Lung (tissue), 12 donors: ENCODE measurements around the gene VAPA. TPM values are rescaled to one million over a fixed set of nuclear protein-coding genes. Genes with fewer than 3 reads are reported as not detected.

Experiments
- ATAC-seq: fragments of 200-7000 bp; cut with Tn5 transposase; one replicate; pipeline ENCODE4 v1.9.1; 2020; ENCODE audit warnings: moderate number of reproducible peaks; ENCODE audit not compliant: insufficient read depth, low FRiP score
- DNase-seq, 3 donors: peaks; one replicate each; pipeline ENCODE4 v3.0.0-alpha.2; 2013 to 2017
- H3K27ac ChIP-seq, 2 donors: one replicate each; pipeline ENCODE4 v1.5.1; 2013; ENCODE audit warnings: mild to moderate bottlenecking in 2 of 2, moderate library complexity in 2 of 2, control low read depth in 1 of 2, inconsistent platforms in 1 of 2, low read depth in 1 of 2, low read length in 1 of 2
- H3K27me3 ChIP-seq, 3 donors: one replicate each; pipeline ENCODE4 v1.5.1; 2013; ENCODE audit warnings: low read length in 2 of 3; ENCODE audit not compliant: control insufficient read depth in 3 of 3, insufficient read depth in 3 of 3
- H3K36me3 ChIP-seq, 4 donors: one replicate each; pipeline ENCODE4 v1.5.1; 2013; ENCODE audit warnings: low read length in 4 of 4, mild to moderate bottlenecking in 1 of 4, moderate library complexity in 1 of 4; ENCODE audit not compliant: control insufficient read depth in 4 of 4, insufficient read depth in 4 of 4
- H3K4me1 ChIP-seq, 5 donors: one replicate each; pipeline ENCODE4 v1.5.1; 2013; ENCODE audit warnings: low read length in 5 of 5, mild to moderate bottlenecking in 2 of 5, moderate library complexity in 1 of 5; ENCODE audit not compliant: control insufficient read depth in 5 of 5, insufficient read depth in 5 of 5
- H3K4me3 ChIP-seq: one replicate; pipeline ENCODE4 v1.5.1; 2013; ENCODE audit warnings: mild to moderate bottlenecking, control low read depth, moderate library complexity
- H3K9ac ChIP-seq, 2 donors: one replicate each; pipeline ENCODE4 v1.5.1; 2013; ENCODE audit warnings: low read length in 2 of 2, control low read depth in 1 of 2; ENCODE audit not compliant: insufficient read depth in 1 of 2
- H3K9me3 ChIP-seq, 4 donors: one replicate each; pipeline ENCODE4 v1.5.1; 2013; ENCODE audit warnings: low read length in 3 of 4, mild to moderate bottlenecking in 1 of 4, moderate library complexity in 1 of 4; ENCODE audit not compliant: control insufficient read depth in 4 of 4, insufficient read depth in 3 of 4
- CTCF ChIP-seq: IDR thresholded peaks from 2 replicates; pipeline ENCODE4 v1.5.1; 2012; ENCODE audit warnings: mild to moderate bottlenecking; ENCODE audit errors: control extremely low read depth, extremely low read depth
- WGBS, 2 donors: extraction: QIAGEN DNeasy Blood & Tissue Kit; methylation state at CpG; one replicate each; pipeline ENCODE4 v1.1.7; 2013; 5-methylcytosine and 5-hydroxymethylcytosine counted together
- polyA plus RNA-seq, 2 donors: library from polyadenylated mRNA; stranded (reverse); fragments of 200-250 nt; gene quantifications; one replicate each; pipeline ENCODE4 v1.2.1, GENCODE V29; 2013
- total RNA-seq, 2 donors: library from RNA; depleted of rRNA in 1 of 2; stranded (reverse); fragments of >200 nt in 1 of 2; gene quantifications; one replicate each; pipeline ENCODE4 v1.2.1, GENCODE V29; 2014 to 2021
- donor health status: control.
- donor health status: control.
- donor health status: Bipolar disorder and iron deficiency.
- donor health status: healthy.
- donor health status: DM: yes; HTN: yes; CAD: no.

The VAPA gene
- total and polyA plus RNA-seq, 4 donors = 143 to 351 (median 248) TPM

GRCh38 chr18:9905401-9905922 lies 8.4 kb upstream of the VAPA start:
- 69% methylated on average over 5 of the region's 5 CpGs for WGBS, 2 donors
- H3K9ac ChIP-seq = no peak overlapping the region
- ATAC-seq (no peak), DNase-seq (no peak)
- no peaks in the 10 kb centered on the region for H3K36me3 ChIP-seq
- H3K4me1 ChIP-seq = peaks cover 0 to 1% (median 0%) of the 10 kb centered on the region in 5 donors
- TF ChIP-seq CTCF = no peak
- no peaks in the 10 kb centered on the region for H3K9me3 ChIP-seq
- H3K4me3 ChIP-seq = no peak overlapping the region
- no peak overlapping the region for H3K27ac ChIP-seq
- peaks cover 0 to 9% (median 0%) of the 10 kb centered on the region in 3 donors for H3K27me3 ChIP-seq

- DNase-seq (no peak), ATAC-seq (no peak)
- Histone ChIP-seq H3K9me3 (no peaks in the 10 kb centered on the region), H3K9ac (no peak overlapping the region), H3K4me1 (no peaks in the 10 kb centered on the region), H3K27ac (no peak overlapping the region), H3K27me3 (peaks cover 0 to 9% (median 0%) of the 10 kb centered on the region in 3 donors), H3K36me3 (no peaks in the 10 kb centered on the region), H3K4me3 (no peak overlapping the region)
- WGBS, 2 donors = 38 to 66% methylated on average over 3 of the region's 3 CpGs
- no peak for TF ChIP-seq CTCF
Measured at GRCh38 chr18:9906481-9906880, 7.3 kb upstream of the VAPA start.

- Histone ChIP-seq H3K9ac (no peak overlapping the region), H3K27me3 (peaks cover 0 to 9% (median 0%) of the 10 kb centered on the region in 3 donors), H3K4me1 (no peaks in the 10 kb centered on the region), H3K9me3 (no peaks in the 10 kb centered on the region), H3K4me3 (no peak overlapping the region), H3K36me3 (no peaks in the 10 kb centered on the region), H3K27ac (no peak overlapping the region)
- TF ChIP-seq CTCF = no peak
- 95 to 97% methylated on average over 4 of the region's 4 CpGs for WGBS, 2 donors
- ATAC-seq = no peak
- no peak for DNase-seq
Measured at GRCh38 chr18:9907867-9908266, 5.9 kb upstream of the VAPA start.

GRCh38 chr18:9910071-9910470 lies 3.7 kb upstream of the VAPA start:
- no peak overlapping the region for H3K9ac ChIP-seq
- H3K4me1 ChIP-seq = peaks cover 0 to 3% (median 0%) of the 10 kb centered on the region in 5 donors
- H3K9me3 ChIP-seq = no peaks in the 10 kb centered on the region
- no peak for TF ChIP-seq CTCF
- peaks cover 0 to 9% (median 0%) of the 10 kb centered on the region in 3 donors for H3K27me3 ChIP-seq
- ATAC-seq = no peak
- no peak overlapping the region for H3K4me3 ChIP-seq
- H3K27ac ChIP-seq = no peak overlapping the region
- DNase-seq = no peak
- H3K36me3 ChIP-seq = peaks cover 0 to 5% (median 0%) of the 10 kb centered on the region in 4 donors
